ENCODE data around the gene PPP2R5E. TPM values are rescaled to one million over a fixed set of nuclear protein-coding genes. Genes with fewer than 3 reads are reported as not detected.

The PPP2R5E gene
- total RNA-seq, 2 experiments from 2014 or later, result 12.5 to 47.8 TPM

DNA sequence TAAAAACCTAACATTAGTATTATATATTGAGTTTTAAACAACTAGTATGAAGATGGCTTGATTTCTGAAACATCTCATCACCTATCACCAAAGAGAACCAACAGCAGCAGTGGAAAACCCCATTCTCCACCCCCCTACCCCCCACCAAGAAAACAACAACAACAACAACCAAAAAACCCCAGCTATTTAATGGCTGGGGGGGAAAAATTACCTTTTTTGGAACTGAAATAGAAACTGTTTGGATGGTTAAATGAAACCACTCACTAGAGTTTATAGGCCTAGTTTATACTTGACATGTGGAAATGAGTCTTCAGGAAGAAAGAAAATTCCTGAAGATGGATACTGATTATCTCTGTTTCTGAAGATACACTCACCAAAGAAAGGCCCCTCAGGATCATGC is 30.3 kb downstream of the PPP2R5E start:
- peaks cover 51% of the 10 kb centered on the region for H3K79me2 ChIP-seq (ENCODE audit: insufficient read depth, low read depth, low read length)
- no peaks in the 10 kb centered on the region for H3K9me2 ChIP-seq (ENCODE audit: insufficient read depth, low read length)
- intact Hi-C loops (cut with micrococcal nuclease; ENCODE audit: unreplicated experiment), result no loop called here
- no TSS peak for BruUV-seq (replicated peaks)
- TF ChIP-seq, protein P1, sequence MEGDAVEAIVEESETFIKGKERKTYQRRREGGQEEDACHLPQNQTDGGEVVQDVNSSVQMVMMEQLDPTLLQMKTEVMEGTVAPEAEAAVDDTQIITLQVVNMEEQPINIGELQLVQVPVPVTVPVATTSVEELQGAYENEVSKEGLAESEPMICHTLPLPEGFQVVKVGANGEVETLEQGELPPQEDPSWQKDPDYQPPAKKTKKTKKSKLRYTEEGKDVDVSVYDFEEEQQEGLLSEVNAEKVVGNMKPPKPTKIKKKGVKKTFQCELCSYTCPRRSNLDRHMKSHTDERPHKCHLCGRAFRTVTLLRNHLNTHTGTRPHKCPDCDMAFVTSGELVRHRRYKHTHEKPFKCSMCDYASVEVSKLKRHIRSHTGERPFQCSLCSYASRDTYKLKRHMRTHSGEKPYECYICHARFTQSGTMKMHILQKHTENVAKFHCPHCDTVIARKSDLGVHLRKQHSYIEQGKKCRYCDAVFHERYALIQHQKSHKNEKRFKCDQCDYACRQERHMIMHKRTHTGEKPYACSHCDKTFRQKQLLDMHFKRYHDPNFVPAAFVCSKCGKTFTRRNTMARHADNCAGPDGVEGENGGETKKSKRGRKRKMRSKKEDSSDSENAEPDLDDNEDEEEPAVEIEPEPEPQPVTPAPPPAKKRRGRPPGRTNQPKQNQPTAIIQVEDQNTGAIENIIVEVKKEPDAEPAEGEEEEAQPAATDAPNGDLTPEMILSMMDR (conservative IDR thresholded peaks at IDR 0.05; ENCODE audit: low read length), result no peak
- TF ChIP-seq EZH2phosphoT487 (IDR thresholded peaks at IDR 0.05; ENCODE audit: borderline replicate concordance, low read depth, low read length), result no peak
- H3K36me3 ChIP-seq (ENCODE audit: insufficient read depth, low read length), result peaks cover 29% of the 10 kb centered on the region
- no peaks in the 10 kb centered on the region for H3K9me3 ChIP-seq (ENCODE audit: low read length)
- H3K4me1 ChIP-seq (ENCODE audit: insufficient read depth, low read length, poor library complexity, severe bottlenecking), result peaks cover 11% of the 10 kb centered on the region
- no peak overlapping the region for H2AFZ ChIP-seq (ENCODE audit: low read length)
- H3K4me3 ChIP-seq (ENCODE audit: low read depth, low read length, poor library complexity, severe bottlenecking), result no peak overlapping the region
- ChIA-PET CTCF (ENCODE audit: unreplicated experiment) (no interaction called here), POLR2A (no interaction called here)
- no peak for DNase-seq (ENCODE audit: low spot score)
- H3K27ac ChIP-seq (ENCODE audit: low read depth, low read length, poor library complexity, severe bottlenecking), result no peak overlapping the region
- H4K20me1 ChIP-seq (ENCODE audit: insufficient read depth, low read length), result no peaks in the 10 kb centered on the region; the same call in 1 of the 2 replicates
- no peak overlapping the region for H3K4me2 ChIP-seq (ENCODE audit: low read length)

DNA sequence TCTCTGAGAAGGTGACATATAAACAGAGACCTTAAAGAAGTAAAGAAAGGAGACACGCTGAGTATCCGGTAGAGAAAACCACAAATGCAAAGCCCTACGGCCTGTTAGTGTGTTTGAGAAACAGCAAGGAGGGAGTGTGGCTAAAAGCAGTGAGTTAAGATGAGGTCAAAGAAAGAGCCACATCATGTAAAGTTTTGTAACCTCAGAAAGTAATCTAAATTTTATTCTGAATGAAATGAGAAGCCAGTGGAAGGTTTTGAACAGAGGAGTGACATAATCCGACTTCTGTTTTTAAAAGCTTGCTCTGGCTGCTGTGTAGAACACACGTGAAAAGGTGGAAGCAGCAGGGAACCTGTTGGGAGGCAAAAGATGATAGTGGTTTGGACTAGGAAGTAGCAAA is 32.6 kb downstream of the PPP2R5E start:
- Histone ChIP-seq H3K9me2 (ENCODE audit: insufficient read depth, low read length) (no peaks in the 10 kb centered on the region), H3K79me2 (ENCODE audit: insufficient read depth, low read depth, low read length) (peaks cover 33% of the 10 kb centered on the region; the same call in 1 of the 2 replicates), H3K36me3 (ENCODE audit: insufficient read depth, low read length) (peaks cover 40% of the 10 kb centered on the region), H3K9me3 (ENCODE audit: low read length) (no peaks in the 10 kb centered on the region), H3K4me1 (ENCODE audit: insufficient read depth, low read length, poor library complexity, severe bottlenecking) (peaks cover 11% of the 10 kb centered on the region), H2AFZ (ENCODE audit: low read length) (no peak overlapping the region), H3K4me2 (ENCODE audit: low read length) (no peak overlapping the region), H3K4me3 (ENCODE audit: low read depth, low read length, poor library complexity, severe bottlenecking) (no peak overlapping the region), H3K27ac (ENCODE audit: low read depth, low read length, poor library complexity, severe bottlenecking) (no peak overlapping the region), H4K20me1 (ENCODE audit: insufficient read depth, low read length) (no peaks in the 10 kb centered on the region; the same call in 1 of the 2 replicates)
- BruUV-seq (replicated peaks), result no TSS peak
- ChIA-PET CTCF (ENCODE audit: unreplicated experiment) (no interaction called here), POLR2A (interaction anchor here (0.6 kb wide), 2 partner anchors 61 to 466 kb away, joined by 3 read pairs; no protein-coding TSS in a partner anchor)
- intact Hi-C loops (cut with micrococcal nuclease; ENCODE audit: unreplicated experiment), result no loop called here
- no peak for TF ChIP-seq EZH2phosphoT487 (IDR thresholded peaks at IDR 0.05; ENCODE audit: borderline replicate concordance, low read depth, low read length)
- TF ChIP-seq, protein P1 (conservative IDR thresholded peaks at IDR 0.05; ENCODE audit: low read length), result no peak
- DNase-seq (ENCODE audit: low spot score), result no peak

DNA sequence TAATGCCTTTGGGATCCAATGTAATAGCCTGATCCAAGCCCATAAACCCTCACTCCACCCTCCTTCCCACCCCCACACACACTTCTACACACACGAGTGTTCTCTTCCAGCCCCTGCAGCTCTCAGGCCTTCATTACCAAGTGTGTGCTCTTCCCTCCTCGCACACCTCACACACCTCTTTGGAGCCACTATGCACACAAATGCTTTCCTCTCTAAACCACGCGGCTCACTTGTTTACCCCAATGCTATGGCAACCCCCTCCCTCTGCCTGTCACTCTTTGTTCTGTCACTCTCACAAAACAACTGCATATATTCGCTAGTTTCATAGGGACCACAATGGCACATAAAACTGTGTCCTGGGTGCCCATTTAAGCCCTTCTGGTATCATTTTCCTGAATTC is 35.1 kb downstream of the PPP2R5E start:
- H4K20me1 ChIP-seq (ENCODE audit: insufficient read depth, low read length), result no peaks in the 10 kb centered on the region
- H3K79me2 ChIP-seq (ENCODE audit: insufficient read depth, low read depth, low read length), result peaks cover 30% of the 10 kb centered on the region; the same call in 1 of the 2 replicates
- peaks cover 3% of the 10 kb centered on the region for H3K4me1 ChIP-seq (ENCODE audit: insufficient read depth, low read length, poor library complexity, severe bottlenecking)
- DNase-seq (ENCODE audit: low spot score), result no peak
- ChIA-PET CTCF (ENCODE audit: unreplicated experiment) (no interaction called here), POLR2A (interaction anchor here (0.5 kb wide), 1 partner anchor 148 kb away, joined by 3 read pairs; no protein-coding TSS in a partner anchor)
- H3K27ac ChIP-seq (ENCODE audit: low read depth, low read length, poor library complexity, severe bottlenecking), result no peak overlapping the region
- no peak overlapping the region for H2AFZ ChIP-seq (ENCODE audit: low read length)
- H3K9me3 ChIP-seq (ENCODE audit: low read length), result no peaks in the 10 kb centered on the region
- intact Hi-C loops (cut with micrococcal nuclease; ENCODE audit: unreplicated experiment), result no loop called here
- no peak for TF ChIP-seq EZH2phosphoT487 (IDR thresholded peaks at IDR 0.05; ENCODE audit: borderline replicate concordance, low read depth, low read length)
- H3K9me2 ChIP-seq (ENCODE audit: insufficient read depth, low read length), result no peaks in the 10 kb centered on the region
- no TSS peak for BruUV-seq (replicated peaks)
- peaks cover 40% of the 10 kb centered on the region for H3K36me3 ChIP-seq (ENCODE audit: insufficient read depth, low read length)
- H3K4me2 ChIP-seq (ENCODE audit: low read length), result no peak overlapping the region
- H3K4me3 ChIP-seq (ENCODE audit: low read depth, low read length, poor library complexity, severe bottlenecking), result no peak overlapping the region

All from OCI-LY7 (cell line).